ENCODE measurements around the gene NAGK.

GRCh38 chr2:71072492-71072891, 4.0 kb downstream of the NAGK start:
- TF ChIP-seq, protein P1, sequence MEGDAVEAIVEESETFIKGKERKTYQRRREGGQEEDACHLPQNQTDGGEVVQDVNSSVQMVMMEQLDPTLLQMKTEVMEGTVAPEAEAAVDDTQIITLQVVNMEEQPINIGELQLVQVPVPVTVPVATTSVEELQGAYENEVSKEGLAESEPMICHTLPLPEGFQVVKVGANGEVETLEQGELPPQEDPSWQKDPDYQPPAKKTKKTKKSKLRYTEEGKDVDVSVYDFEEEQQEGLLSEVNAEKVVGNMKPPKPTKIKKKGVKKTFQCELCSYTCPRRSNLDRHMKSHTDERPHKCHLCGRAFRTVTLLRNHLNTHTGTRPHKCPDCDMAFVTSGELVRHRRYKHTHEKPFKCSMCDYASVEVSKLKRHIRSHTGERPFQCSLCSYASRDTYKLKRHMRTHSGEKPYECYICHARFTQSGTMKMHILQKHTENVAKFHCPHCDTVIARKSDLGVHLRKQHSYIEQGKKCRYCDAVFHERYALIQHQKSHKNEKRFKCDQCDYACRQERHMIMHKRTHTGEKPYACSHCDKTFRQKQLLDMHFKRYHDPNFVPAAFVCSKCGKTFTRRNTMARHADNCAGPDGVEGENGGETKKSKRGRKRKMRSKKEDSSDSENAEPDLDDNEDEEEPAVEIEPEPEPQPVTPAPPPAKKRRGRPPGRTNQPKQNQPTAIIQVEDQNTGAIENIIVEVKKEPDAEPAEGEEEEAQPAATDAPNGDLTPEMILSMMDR (IDR thresholded peaks at IDR 0.05): no peak
- no peak for TF ChIP-seq EZH2 (IDR thresholded peaks at IDR 0.05; ENCODE audit: borderline replicate concordance, insufficient read depth, low read depth, low read length, poor library complexity, severe bottlenecking)
